Posterior cingulate gyrus (tissue), 11 donors: Measurements from ENCODE around the gene SERPIND1.
"Not testable (repeated sequence)": the region's sequence is repeated elsewhere in the genome, so short reads cannot be mapped to it uniquely, and the experiment has no call there.

Experiments
- DNase-seq, 10 donors: peaks; one replicate each; pipeline versions ENCODE4 v3.0.0 to v3.0.0-alpha.2; 2020 to 2021; ENCODE audit warnings: mixed read lengths in 3 of 10
- intact Hi-C: fragments of 100-400 bp; cut with DNase I; formaldehyde crosslinking; loops from one replicate; pipeline ENCODE4 v1.15.1; 2023

SERPIND1 gene

GRCh38 chr22:20769496-20769826 lies 4.5 kb upstream of the SERPIND1 start:
- DNase-seq, intact Hi-C loops: not testable (repeated sequence)

GRCh38 chr22:20771918-20772625 lies 1.8 kb upstream of the SERPIND1 start:
- intact Hi-C loops: no loop called here
- DNase-seq: peak in 5 of 10 donors; percentile 20 to 92 (median 41)

GRCh38 chr22:20774882-20775281 lies 969 bp downstream of the SERPIND1 start:
- DNase-seq: no peak
- intact Hi-C loops: no loop called here

GRCh38 chr22:20775342-20775895 lies 1.5 kb downstream of the SERPIND1 start:
- no peak for DNase-seq
- intact Hi-C loops: no loop called here

GRCh38 chr22:20776624-20777405 lies 2.9 kb downstream of the SERPIND1 start:
- intact Hi-C loops: no loop called here

GRCh38 chr22:20777420-20778177 lies 3.7 kb downstream of the SERPIND1 start:
- intact Hi-C loops: no loop called here
- no peak for DNase-seq

More at GRCh38 chr22:20776624-20777405, 2.9 kb downstream of the SERPIND1 start:
- DNase-seq: no peak

GRCh38 chr22:20779014-20779817 lies 5.3 kb downstream of the SERPIND1 start:
- DNase-seq: no peak
- intact Hi-C loops: no loop called here

GRCh38 chr22:20779818-20780158 lies 5.9 kb downstream of the SERPIND1 start:
- intact Hi-C loops: no loop called here
- DNase-seq: no peak

- intact Hi-C loops: no loop called here
- no peak for DNase-seq
Observed at GRCh38 chr22:20781272-20781990, 7.5 kb downstream of the SERPIND1 start.

GRCh38 chr22:20782083-20782482 lies 8.2 kb downstream of the SERPIND1 start:
- intact Hi-C loops: no loop called here
- no peak for DNase-seq

- no peak for DNase-seq
- intact Hi-C loops: no loop called here
Observed at GRCh38 chr22:20782596-20783299, 8.8 kb downstream of the SERPIND1 start.

GRCh38 chr22:20783300-20783673 lies 9.4 kb downstream of the SERPIND1 start:
- intact Hi-C loops: no loop called here
- no peak for DNase-seq

- peak in 3 of 10 donors; percentile 32 to 40 (median 36) for DNase-seq
Observed at GRCh38 chr22:20783844-20784723, 10.2 kb downstream of the SERPIND1 start.

GRCh38 chr22:20785415-20785814 lies 11.5 kb downstream of the SERPIND1 start:
- intact Hi-C loops: no loop called here
- no peak for DNase-seq

More at GRCh38 chr22:20783844-20784723, 10.2 kb downstream of the SERPIND1 start:
- intact Hi-C loops: no loop called here

- no peak for DNase-seq
- intact Hi-C loops: no loop called here
Observed at GRCh38 chr22:20786048-20786447, 12.1 kb downstream of the SERPIND1 start.

GRCh38 chr22:20786536-20786979 lies 12.6 kb downstream of the SERPIND1 start:
- intact Hi-C loops: no loop called here
- DNase-seq: no peak

GRCh38 chr22:20787223-20787622 lies 13.3 kb downstream of the SERPIND1 start:
- intact Hi-C loops: no loop called here
- no peak for DNase-seq
